MM.1S (cell line): ENCODE measurements around the gene SMAD3.

Experiments used
- EZH2 ChIP-seq: fragments of 300-600 bp; sonication (generic); optimal IDR thresholded peaks from 2 replicates; pipeline ENCODE3; 2017; ENCODE audit warnings: low read depth, mild to moderate bottlenecking, antibody characterized with exemption, low read length, mixed read lengths
- EZH2phosphoT487 ChIP-seq: fragments of 300-600 bp; sonication (generic); IDR thresholded peaks from 2 replicates; pipeline ENCODE4 v1.6.1; 2018; ENCODE audit warnings: antibody characterized with exemption, low read length
- TF ChIP-seq, protein P1 (sequence below): fragments of 300-600 bp; sonication (generic); IDR thresholded peaks from 2 replicates; pipeline ENCODE4 v1.5.1; 2016; ENCODE audit warnings: antibody characterized with exemption, low read length, mixed read lengths

DNA sequence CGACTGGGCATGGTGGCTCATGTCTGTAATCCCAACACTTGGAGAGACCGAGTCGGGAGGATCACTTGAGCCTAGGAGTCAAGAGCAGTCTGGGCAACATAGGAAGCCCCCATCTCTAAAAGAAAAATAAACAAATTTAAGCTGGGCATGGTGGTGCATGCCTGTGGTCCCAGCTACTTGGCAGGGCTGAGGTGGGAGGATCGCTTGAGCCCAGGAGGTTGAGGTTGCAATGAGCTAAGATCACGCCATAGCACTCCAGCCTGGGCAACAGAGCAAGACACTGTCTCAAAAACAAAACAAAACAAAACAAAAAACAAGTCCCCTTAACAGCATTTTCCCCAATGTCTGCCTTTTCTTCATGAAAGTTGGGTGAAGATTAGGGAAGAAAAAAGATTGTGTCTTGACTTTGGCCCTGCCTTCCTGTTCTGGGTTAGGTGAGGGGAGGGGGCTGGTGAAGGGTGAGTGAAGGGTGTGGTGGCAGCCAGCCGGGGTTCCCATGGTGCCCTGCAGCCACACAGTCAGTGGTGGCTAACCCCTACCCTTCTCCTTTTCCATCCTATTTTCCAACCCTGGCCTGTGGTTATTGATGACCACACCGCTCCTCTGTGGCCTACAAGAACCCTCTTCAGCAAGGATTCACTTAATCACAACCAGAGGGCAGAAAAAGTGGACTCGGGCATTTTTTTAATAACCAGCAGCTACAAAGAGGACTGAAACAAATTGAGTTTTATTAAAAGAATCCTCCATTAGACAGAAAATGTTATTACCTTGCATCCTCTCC lies 28.4 kb upstream of the SMAD3 start:
- TF ChIP-seq, protein P1, sequence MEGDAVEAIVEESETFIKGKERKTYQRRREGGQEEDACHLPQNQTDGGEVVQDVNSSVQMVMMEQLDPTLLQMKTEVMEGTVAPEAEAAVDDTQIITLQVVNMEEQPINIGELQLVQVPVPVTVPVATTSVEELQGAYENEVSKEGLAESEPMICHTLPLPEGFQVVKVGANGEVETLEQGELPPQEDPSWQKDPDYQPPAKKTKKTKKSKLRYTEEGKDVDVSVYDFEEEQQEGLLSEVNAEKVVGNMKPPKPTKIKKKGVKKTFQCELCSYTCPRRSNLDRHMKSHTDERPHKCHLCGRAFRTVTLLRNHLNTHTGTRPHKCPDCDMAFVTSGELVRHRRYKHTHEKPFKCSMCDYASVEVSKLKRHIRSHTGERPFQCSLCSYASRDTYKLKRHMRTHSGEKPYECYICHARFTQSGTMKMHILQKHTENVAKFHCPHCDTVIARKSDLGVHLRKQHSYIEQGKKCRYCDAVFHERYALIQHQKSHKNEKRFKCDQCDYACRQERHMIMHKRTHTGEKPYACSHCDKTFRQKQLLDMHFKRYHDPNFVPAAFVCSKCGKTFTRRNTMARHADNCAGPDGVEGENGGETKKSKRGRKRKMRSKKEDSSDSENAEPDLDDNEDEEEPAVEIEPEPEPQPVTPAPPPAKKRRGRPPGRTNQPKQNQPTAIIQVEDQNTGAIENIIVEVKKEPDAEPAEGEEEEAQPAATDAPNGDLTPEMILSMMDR: no peak
- TF ChIP-seq EZH2 (no peak), EZH2phosphoT487 (no peak)
